Kasumi-1 (cell line): ENCODE data around the gene DRGX.

ENCODE experiments used
- DNase-seq, 2 experiments: peaks; one replicate each; lab custom pipeline; 2025; lab: John Stamatoyannopoulos, UW

The DRGX gene

DNA sequence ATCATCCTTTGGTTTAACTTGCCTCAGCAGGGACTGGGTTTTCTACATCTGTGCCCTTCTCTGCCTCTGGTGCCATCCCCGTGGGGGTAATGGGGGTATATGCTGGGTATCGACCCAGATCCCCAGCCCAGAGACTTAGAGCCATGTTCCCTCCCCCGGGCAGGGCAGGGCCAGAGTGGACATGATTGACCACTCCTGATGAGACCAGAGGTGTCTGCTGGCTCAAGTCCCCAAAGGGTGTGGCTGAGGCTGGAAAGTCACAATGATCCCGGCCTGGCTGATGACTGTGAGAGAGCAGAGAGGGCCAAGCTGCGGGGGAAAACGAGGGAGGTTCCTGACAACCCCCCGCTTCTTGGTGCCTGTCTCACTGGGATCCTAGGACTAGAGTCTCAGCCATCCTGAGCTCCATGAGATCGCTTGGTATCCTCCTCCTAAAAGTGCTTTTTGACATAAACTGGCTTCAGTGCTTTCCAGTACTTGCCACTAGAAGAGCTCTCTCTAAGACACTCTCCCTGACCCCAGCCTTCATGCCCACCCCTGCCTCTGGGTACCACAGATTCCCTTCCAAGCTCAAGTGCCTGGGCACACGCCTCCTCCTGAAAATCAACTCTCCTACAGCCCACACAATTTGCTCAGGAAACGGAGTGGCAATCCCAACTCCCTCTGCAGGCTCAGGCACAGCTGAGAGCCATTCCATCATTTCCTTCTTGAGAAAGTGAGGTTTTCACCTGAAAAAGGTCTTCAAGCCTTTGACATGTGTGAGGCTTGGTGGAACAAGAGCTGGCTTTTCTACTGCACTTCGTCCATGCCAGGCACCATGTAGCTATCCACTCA lies 33.9 kb downstream of the DRGX start:
- no peak for DNase-seq

DNA sequence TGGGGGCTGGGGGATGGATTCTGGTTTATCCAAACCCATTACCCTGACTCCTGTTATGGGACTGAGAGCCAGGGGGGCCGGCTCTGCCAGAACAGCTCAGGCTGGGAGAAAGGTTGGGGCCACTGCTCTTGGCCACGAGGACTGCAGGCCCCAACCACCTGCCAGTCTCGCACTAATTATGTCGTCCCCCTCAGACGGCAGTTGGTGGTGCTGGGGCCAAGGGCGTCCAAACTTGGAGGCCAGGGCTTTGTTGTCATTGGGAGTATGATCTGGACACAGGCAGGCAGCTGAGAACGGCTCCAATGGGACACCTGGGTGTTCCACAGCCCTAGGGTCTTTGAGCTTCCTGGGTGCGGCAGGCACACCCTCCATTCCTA lies 34.7 kb downstream of the DRGX start:
- no peak for DNase-seq

- DNase-seq, result peak; percentile 30 to 33
Observed at GRCh38 chr10:49360271-49361177, 35.4 kb downstream of the DRGX start.

- DNase-seq, result no peak
Observed at GRCh38 chr10:49359349-49360270, 36.3 kb downstream of the DRGX start.

GRCh38 chr10:49357910-49358309 lies 38.0 kb downstream of the DRGX start:
- no peak for DNase-seq

GRCh38 chr10:49356944-49357343 lies 38.9 kb downstream of the DRGX start:
- DNase-seq, result no peak

GRCh38 chr10:49356181-49356580 lies 39.7 kb downstream of the DRGX start:
- DNase-seq, result no peak

DNA sequence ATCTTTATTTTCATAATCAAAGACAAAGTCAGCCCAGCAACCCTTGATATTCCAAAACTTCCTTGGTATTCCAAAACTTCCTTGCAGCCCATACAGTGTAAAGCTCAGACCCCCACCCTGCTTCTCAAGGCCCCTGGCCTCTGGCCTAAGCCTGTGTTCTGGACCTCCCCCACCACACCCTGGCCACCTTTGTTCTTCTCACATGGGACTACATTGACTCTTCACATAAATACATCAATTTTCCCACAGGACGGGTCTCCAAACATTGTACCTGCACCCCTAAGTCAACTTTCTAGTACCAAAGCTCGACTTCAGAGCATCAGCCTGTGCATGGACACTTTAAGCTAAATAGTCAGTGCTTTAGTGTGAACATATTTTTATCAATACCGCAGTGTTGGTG lies 40.7 kb downstream of the DRGX start:
- no peak for DNase-seq

DNA sequence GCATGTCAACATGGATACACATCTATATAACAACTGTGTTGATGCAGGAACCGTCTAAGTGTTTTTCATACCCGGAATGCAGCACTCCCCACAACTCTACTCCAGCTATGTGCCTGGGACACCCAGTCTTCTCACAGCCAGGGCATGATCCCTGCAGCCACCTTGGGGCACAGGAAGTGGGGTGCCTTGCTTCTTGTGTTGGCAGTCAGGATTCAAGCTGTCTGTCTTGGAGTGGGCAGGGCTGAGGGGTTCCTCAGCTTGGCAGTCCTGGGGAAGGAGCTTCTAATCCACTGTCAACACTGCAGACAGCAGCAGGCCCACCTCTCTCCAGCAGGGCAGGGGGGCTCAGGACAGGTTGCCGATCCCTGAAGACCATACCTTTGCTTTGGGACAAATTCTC lies 41.3 kb downstream of the DRGX start:
- DNase-seq, result no peak

DNA sequence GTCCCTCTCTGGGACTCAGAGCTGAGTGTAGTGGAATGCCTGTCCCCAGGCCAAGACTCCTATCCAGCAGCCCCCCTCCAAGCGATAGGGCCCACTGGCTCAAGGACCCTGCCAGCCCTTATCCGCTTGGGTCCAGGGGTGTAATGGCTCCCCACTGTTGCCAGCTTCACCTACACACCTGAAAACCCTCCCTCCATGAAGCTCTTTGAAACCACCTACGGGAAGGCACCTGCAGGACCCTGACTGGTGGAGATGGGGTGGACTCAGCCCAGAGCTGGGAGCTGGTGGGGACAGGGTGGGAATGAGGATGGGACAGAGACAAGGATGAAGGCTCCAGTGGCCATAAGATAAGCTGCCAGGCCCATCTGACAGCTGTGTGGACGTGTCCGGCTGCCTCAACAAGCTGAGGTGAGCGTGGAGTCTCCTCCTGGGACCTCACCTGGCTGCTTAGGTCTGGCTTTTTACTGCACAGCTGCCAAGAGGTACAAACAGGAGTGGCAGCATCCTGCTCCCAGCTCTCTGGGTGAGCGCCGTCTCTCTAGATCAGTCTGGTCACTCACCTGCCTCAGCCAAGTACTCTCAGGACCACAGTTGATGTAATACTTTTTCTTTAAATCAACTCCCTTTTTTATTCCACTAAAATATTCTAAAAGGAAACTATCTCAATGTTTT lies 41.9 kb downstream of the DRGX start:
- no peak for DNase-seq

DNA sequence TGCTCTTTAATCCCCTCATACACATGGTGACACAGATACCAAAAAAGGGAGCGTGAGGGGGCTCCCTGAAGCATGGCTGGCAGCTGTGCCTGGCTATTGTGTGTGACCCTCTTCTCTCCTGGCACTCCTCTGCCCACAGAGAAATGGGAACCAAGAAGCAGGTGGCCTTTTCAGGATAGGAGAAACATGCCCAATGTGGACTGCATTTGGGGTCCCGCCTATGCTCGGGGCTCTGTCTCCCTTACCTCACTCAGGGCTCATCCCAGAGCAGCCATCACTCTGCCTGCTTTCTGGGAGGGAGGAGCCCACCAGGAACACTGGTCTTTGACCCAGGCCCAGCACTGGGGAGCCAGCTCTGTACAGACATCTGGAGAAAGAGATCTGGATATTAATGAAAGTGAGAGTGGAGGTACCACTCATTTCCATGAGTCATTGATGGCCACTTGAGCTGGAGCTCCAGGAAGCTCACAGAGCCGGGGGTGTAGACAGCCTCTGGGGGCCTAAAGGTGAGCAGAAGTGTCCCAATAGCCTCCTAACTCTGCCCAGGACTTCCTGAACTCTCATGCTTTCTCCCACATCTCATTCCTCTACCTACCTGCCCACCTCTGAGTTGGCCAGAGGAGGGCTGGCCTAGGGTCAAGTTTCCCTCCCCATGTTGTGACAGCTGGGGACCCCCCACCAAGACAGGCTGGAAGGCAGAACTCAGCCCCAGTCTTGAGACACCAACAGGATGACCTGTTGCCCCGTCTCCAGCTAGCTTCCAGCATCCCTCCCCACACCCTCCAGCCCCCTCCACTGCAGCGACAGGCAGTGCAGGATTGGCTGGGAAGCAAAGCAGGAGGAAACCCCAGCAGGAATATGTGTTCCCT lies 42.6 kb downstream of the DRGX start:
- DNase-seq, result no peak

GRCh38 chr10:49352323-49352722 lies 43.6 kb downstream of the DRGX start:
- DNase-seq, result no peak

DNA sequence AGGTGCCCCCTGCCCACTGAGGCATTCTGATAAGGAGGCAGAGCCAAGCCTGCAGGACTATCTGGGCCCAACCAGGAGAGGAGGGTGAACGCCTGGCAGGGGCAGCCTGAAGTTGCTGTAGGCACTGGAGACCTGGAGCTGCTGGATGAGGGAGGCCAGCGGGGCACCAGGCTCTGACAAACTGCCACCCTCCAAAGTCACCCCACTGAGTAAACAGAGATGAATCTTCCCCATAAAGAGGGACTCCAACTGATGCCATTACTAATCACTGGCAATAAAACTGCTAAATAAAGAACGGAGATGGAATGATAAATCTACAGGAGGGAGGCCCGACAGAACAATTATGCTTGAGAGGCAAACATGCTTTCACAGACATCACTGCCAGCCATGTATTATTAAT lies 44.2 kb downstream of the DRGX start:
- DNase-seq, result no peak

- DNase-seq, result no peak
Observed at GRCh38 chr10:49350846-49351532, 44.9 kb downstream of the DRGX start.

DNA sequence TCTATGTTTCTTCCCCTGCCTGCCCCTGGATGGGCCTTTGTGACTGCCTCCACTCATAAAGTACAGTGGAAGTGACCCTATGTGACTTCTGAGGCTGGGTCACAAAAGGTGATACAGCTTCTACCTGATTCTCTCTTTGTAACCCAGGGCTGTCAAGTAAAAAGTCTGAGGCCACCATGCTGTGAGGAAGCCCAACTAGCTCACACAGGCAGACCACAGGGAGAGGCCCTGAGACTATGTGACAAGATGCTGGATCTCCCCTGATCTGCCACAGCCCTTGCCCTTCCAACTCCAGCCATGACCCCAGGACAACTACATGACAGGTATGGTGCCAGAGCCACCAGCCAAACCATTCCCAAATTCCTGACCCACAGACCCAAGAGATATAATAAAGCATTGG lies 45.8 kb downstream of the DRGX start:
- no peak for DNase-seq

GRCh38 chr10:49349390-49349789 lies 46.5 kb downstream of the DRGX start:
- no peak for DNase-seq

GRCh38 chr10:49348593-49348992 lies 47.3 kb downstream of the DRGX start:
- DNase-seq, result no peak

- no peak for DNase-seq
Observed at GRCh38 chr10:49347827-49348226, 48.1 kb downstream of the DRGX start.

DNA sequence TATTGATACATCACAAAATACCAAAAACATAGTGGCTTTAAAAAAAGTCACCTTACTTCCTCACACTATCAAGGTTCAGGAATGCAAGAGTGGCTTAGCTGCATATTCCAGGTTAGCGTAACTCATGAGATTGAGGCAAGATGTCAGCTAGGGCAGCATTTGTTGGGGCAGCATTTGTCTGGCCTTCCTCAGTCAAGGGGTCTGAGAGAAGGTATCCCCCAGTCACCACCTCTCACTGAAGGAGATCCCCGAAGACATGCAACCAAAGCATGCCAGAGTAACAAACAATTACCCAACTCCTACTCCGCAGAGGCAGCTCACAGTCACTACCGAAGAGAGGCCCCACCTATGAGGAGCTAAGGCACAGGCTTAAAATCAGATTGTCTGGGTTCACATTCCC lies 48.5 kb downstream of the DRGX start:
- no peak for DNase-seq

DNA sequence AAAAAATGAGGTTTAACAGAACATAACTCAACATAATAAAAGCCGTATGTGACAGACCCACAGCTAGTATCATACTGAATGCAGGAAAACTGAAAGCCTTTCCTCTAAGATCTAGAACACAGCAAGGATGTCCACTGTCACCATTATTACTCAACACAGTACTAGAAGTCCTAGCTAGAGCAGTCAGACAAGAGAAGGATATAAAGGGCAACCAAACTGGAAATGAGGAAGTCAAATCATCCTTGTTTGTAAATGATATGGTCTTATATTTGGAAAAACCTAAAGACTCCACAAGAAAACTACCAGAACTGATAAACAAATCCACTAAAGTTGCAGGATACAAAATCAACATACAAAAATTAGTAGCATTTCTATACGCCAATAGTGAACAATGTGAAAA lies 51.0 kb downstream of the DRGX start:
- no peak for DNase-seq
